Endothelial cell of umbilical vein (primary cell): Measurements from ENCODE around the gene TTC27. TPM values are rescaled to one million over a fixed set of nuclear protein-coding genes. Genes with fewer than 3 reads are reported as not detected.

Source experiments
- BruUV-seq: library from RNA; stranded (reverse); fragments of 400-500 nt; replicated peaks from 2 replicates; lab custom pipeline; 2021; lab: Mats Ljungman, UMichigan
- CTCF ChIA-PET: fragments of 300-600, 350-600 bp; sonication (Branson Sonifier 250); formaldehyde crosslinking; loops from one replicate; lab custom pipeline; 2021; ENCODE audit warnings: antibody characterized with exemption, inconsistent platforms; lab: Charles Lee
- POLR2A ChIA-PET: fragments of 300-600, 350-600 bp; sonication (Branson Sonifier 250); formaldehyde crosslinking; loops from one replicate; lab custom pipeline; 2021; ENCODE audit warnings: antibody characterized with exemption, inconsistent platforms; lab: Charles Lee
- DNase-seq: peaks from one replicate; pipeline ENCODE4 v3.0.0-alpha.2; 2011; ENCODE audit warnings: low read depth, low spot score
- FAIRE-seq: peaks from 2 replicates; lab custom pipeline; 2011; peaks lifted over from hg19 to GRCh38; lab: Jason Lieb, UNC
- H2AFZ ChIP-seq: 2 replicates; pipeline ENCODE4 v1.6.0; 2012; ENCODE audit warnings: low read depth, low read length, control low read depth, inconsistent platforms
- H3K27ac ChIP-seq: 2 replicates; pipeline ENCODE4 v1.5.1; 2011; ENCODE audit warnings: low read depth, mild to moderate bottlenecking, control low read depth, low read length, moderate library complexity; ENCODE audit not compliant: insufficient read depth
- H3K27me3 ChIP-seq, 2 experiments: 2 replicates each; pipeline versions ENCODE4 v1.6.0 to v1.6.1; 2011; ENCODE audit warnings: low read length in 2 of 2, mixed read lengths in 1 of 2; ENCODE audit not compliant: control insufficient read depth in 2 of 2, insufficient read depth in 2 of 2
- H3K36me3 ChIP-seq, 2 experiments: 2 replicates in 1 of 2; 3 replicates in 1 of 2; pipeline ENCODE4 v1.5.1; 2011; ENCODE audit warnings: low read length in 2 of 2, mild to moderate bottlenecking in 1 of 2, moderate library complexity in 1 of 2; ENCODE audit not compliant: control insufficient read depth in 2 of 2, insufficient read depth in 2 of 2; ENCODE audit errors: extremely low read depth in 1 of 2
- H3K4me1 ChIP-seq: 3 replicates; pipeline ENCODE4 v1.5.1; 2011; ENCODE audit warnings: mild to moderate bottlenecking, low read length; ENCODE audit not compliant: control insufficient read depth, insufficient read depth; ENCODE audit errors: extremely low read depth
- H3K4me2 ChIP-seq: 2 replicates; pipeline ENCODE4 v1.6.1; 2011; ENCODE audit warnings: low read length, control low read depth, mixed read lengths; ENCODE audit not compliant: insufficient read depth
- H3K4me3 ChIP-seq, 3 experiments: fragments of 200-600 bp in 1 of 3; sonication (generic), shearing (Covaris generic) in 1 of 3; replicated peaks in 1 of 3; 2 replicates each; pipeline ENCODE4 v1.5.1; 2011 to 2016; ENCODE audit warnings: control low read depth in 3 of 3, low read length in 3 of 3, mild to moderate bottlenecking in 2 of 3, inconsistent platforms in 1 of 3, low read depth in 1 of 3, moderate library complexity in 1 of 3; ENCODE audit not compliant: insufficient read depth in 1 of 3
- H3K79me2 ChIP-seq: 2 replicates; pipeline ENCODE4 v1.6.0; 2012; ENCODE audit warnings: low read length, inconsistent platforms; ENCODE audit not compliant: control insufficient read depth, insufficient read depth
- H3K9ac ChIP-seq: replicated peaks from 2 replicates; pipeline ENCODE3; 2011; ENCODE audit warnings: low read length, control low read depth; ENCODE audit not compliant: insufficient read depth; ENCODE audit errors: extremely low read depth
- H3K9me1 ChIP-seq: replicated peaks from 3 replicates; pipeline ENCODE4 v1.6.0; 2011; ENCODE audit warnings: mild to moderate bottlenecking, low read length; ENCODE audit not compliant: control insufficient read depth, insufficient read depth; ENCODE audit errors: extremely low read depth
- H3K9me3 ChIP-seq: replicated peaks from 2 replicates; pipeline ENCODE4 v1.5.1; 2012; ENCODE audit warnings: low read length, inconsistent platforms; ENCODE audit not compliant: control insufficient read depth, insufficient read depth
- H4K20me1 ChIP-seq: replicated peaks from 2 replicates; pipeline ENCODE3; 2011; ENCODE audit warnings: mild to moderate bottlenecking, low read length; ENCODE audit not compliant: control insufficient read depth, insufficient read depth; ENCODE audit errors: extremely low read depth
- CTCF ChIP-seq, 2 donors: IDR thresholded peaks; 1 replicate in 1 of 2; 2 replicates in 1 of 2; pipeline ENCODE4 v1.5.1; 2011; ENCODE audit warnings: low read length in 2 of 2, mild to moderate bottlenecking in 2 of 2, moderate library complexity in 2 of 2, control low read depth in 1 of 2, inconsistent platforms in 1 of 2, low read depth in 1 of 2; ENCODE audit not compliant: insufficient read depth in 1 of 2; ENCODE audit errors: extremely low read depth in 1 of 2
- EZH2 ChIP-seq: IDR thresholded peaks from 2 replicates; pipeline ENCODE4 v1.6.1; 2012; ENCODE audit warnings: borderline replicate concordance, low read depth, mild to moderate bottlenecking, moderate library complexity, low read length, inconsistent platforms; ENCODE audit not compliant: severe bottlenecking
- FOS ChIP-seq: IDR thresholded peaks from 2 replicates; pipeline ENCODE4 v1.6.1; 2011; ENCODE audit warnings: mild to moderate bottlenecking, low read length, moderate library complexity, borderline replicate concordance; ENCODE audit not compliant: insufficient read depth
- GATA2 ChIP-seq: IDR thresholded peaks from 2 replicates; pipeline ENCODE4 v1.7.0; 2011; ENCODE audit warnings: low read depth, mild to moderate bottlenecking, moderate library complexity, mixed read lengths, low read length; ENCODE audit not compliant: insufficient read length, insufficient read depth
- JUN ChIP-seq: IDR thresholded peaks from 2 replicates; pipeline ENCODE4 v1.6.1; 2011; ENCODE audit warnings: borderline replicate concordance, low read depth; ENCODE audit not compliant: insufficient read length, insufficient read depth
- MAX ChIP-seq: IDR thresholded peaks from 2 replicates; pipeline ENCODE4 v1.6.1; 2011; ENCODE audit not compliant: insufficient read depth, insufficient read length
- MYC ChIP-seq: IDR thresholded peaks from one replicate; pipeline ENCODE4 v1.6.1; 2011; ENCODE audit warnings: mild to moderate bottlenecking, low read depth, low read length
- POLR2A ChIP-seq: IDR thresholded peaks from 2 replicates; pipeline ENCODE4 v1.6.1; 2012; ENCODE audit warnings: low read depth, mild to moderate bottlenecking, control low read depth, low read length
- POLR2AphosphoS5 ChIP-seq: IDR thresholded peaks from 2 replicates; pipeline ENCODE4 v1.6.1; 2012; ENCODE audit warnings: low read depth, mild to moderate bottlenecking, control low read depth, low read length, moderate library complexity; ENCODE audit not compliant: insufficient read depth
- dilution Hi-C: fragments of 300-500 bp; cut with MboI; formaldehyde crosslinking; loops from one replicate; pipeline ENCODE4 v1.15.0; 2019; ENCODE audit warnings: low sequenced_read_pairs; ENCODE audit not compliant: extremely low pct_ligation_motif_present
- intact Hi-C: fragments of 100-400 bp; cut with micrococcal nuclease; formaldehyde crosslinking; loops from one replicate; pipeline ENCODE4 v1.10.0; 2022
- polyA plus RNA-seq, 4 experiments: library from polyadenylated mRNA; depleted of rRNA in 3 of 4; stranded (reverse) in 3 of 4; unstranded in 1 of 4; fragments of >200 nt; gene quantifications; 2 replicates each; pipeline versions ENCODE4 v1.2.1 to v1.2.3, GENCODE V29; 2011 to 2012; ENCODE audit warnings: missing spikeins in 1 of 4
- total RNA-seq: library from RNA; stranded (reverse); gene quantifications from 2 replicates; pipeline ENCODE4 v1.2.3, GENCODE V29; 2021

Gene TTC27
- total and polyA plus RNA-seq, 2 donors (not counting 3 experiments of a cell fraction or from before 2014, with no cell fraction given): 16.3 to 20.1 TPM

- POLR2A ChIA-PET: no interaction called here
- Histone ChIP-seq H3K4me3 (no peak overlapping the region), H3K9me1 (no peaks in the 10 kb centered on the region), H3K4me1 (no peaks in the 10 kb centered on the region), H3K27ac (no peak overlapping the region), H4K20me1 (no peaks in the 10 kb centered on the region), H3K79me2 (no peaks in the 10 kb centered on the region), H3K9me3 (no peaks in the 10 kb centered on the region), H3K36me3 (no peaks in the 10 kb centered on the region), H3K4me2 (no peak overlapping the region), H3K27me3 (no peaks in the 10 kb centered on the region), H2AFZ (no peak overlapping the region), H3K9ac (no peak overlapping the region)
- dilution Hi-C loops (no loop called here), intact Hi-C loops (no loop called here)
- CTCF ChIA-PET: interaction anchor here (1.1 to 1.5 kb wide), 3 partner anchors 19 to 529 kb away, joined by 3 to 4 read pairs (median 4); no protein-coding TSS in a partner anchor
- FAIRE-seq: no peak
- BruUV-seq: no TSS peak
- TF ChIP-seq CTCF (IDR thresholded peaks at IDR 0.05; ENCODE audit: extremely low read depth in 1 of 2, insufficient read depth in 1 of 2, low read depth in 1 of 2, low read length in 2 of 2): no peak
- no peak for TF ChIP-seq POLR2AphosphoS5
- no peak for TF ChIP-seq MAX
- TF ChIP-seq POLR2A: no peak
- TF ChIP-seq GATA2: no peak
- no peak for TF ChIP-seq MYC
- no peak for DNase-seq
Observed at GRCh38 chr2:32843699-32844098, 215.8 kb downstream of the TTC27 start.

GRCh38 chr2:32844253-32844652, 216.4 kb downstream of the TTC27 start:
- H3K79me2 ChIP-seq: no peaks in the 10 kb centered on the region
- no peaks in the 10 kb centered on the region for H3K36me3 ChIP-seq
- H3K4me1 ChIP-seq: no peaks in the 10 kb centered on the region
- H3K4me2 ChIP-seq: no peak overlapping the region
- CTCF ChIA-PET: interaction anchor here (1.1 to 1.4 kb wide), 2 partner anchors 19 to 528 kb away, joined by 3 to 4 read pairs; no protein-coding TSS in a partner anchor
- no peaks in the 10 kb centered on the region for H3K9me1 ChIP-seq
- H4K20me1 ChIP-seq: no peaks in the 10 kb centered on the region
- no peak overlapping the region for H3K9ac ChIP-seq
- POLR2A ChIA-PET: no interaction called here
- no peak overlapping the region for H2AFZ ChIP-seq
- dilution Hi-C loops: no loop called here
- FAIRE-seq (no peak), DNase-seq (no peak)
- BruUV-seq: no TSS peak
- no peak overlapping the region for H3K4me3 ChIP-seq
- no peaks in the 10 kb centered on the region for H3K27me3 ChIP-seq
- TF ChIP-seq CTCF (IDR thresholded peaks at IDR 0.05; ENCODE audit: extremely low read depth in 1 of 2, insufficient read depth in 1 of 2, low read depth in 1 of 2, low read length in 2 of 2) (no peak), JUN (no peak), POLR2A (no peak), FOS (no peak), POLR2AphosphoS5 (no peak), MYC (no peak), EZH2 (no peak), GATA2 (no peak), MAX (no peak)
- H3K9me3 ChIP-seq: no peaks in the 10 kb centered on the region
- intact Hi-C loops: no loop called here
- H3K27ac ChIP-seq: no peak overlapping the region
